ENCODE results near the gene STC2. TPM values are rescaled to one million over a fixed set of nuclear protein-coding genes. Genes with fewer than 3 reads are reported as not detected.
"Not testable (repeated sequence)": the region's sequence is repeated elsewhere in the genome, so short reads cannot be mapped to it uniquely, and the experiment has no call there.

The STC2 gene
- polyA plus RNA-seq, 3 donors: not detected

- H3K4me1 ChIP-seq (ENCODE audit: control insufficient read depth in 1 of 2, insufficient read depth in 2 of 2, low read length in 2 of 2): peaks cover 0 to 6% of the 10 kb centered on the region in 2 donors
- Mint-ChIP-seq H3K4me3 (no peak overlapping the region), H3K36me3 (no peaks in the 10 kb centered on the region), H3K27me3 (ENCODE audit: low read depth in 3 of 3) (peaks cover 63 to 75% (median 64%) of the 10 kb centered on the region in 3 donors), H3K27ac (no peak overlapping the region), H3K4me1 (peaks cover 6% of the 10 kb centered on the region), H3K9me3 (peaks cover 2 to 12% (median 6%) of the 10 kb centered on the region in 7 donors)
- intact Hi-C loops (cut with micrococcal nuclease): no loop called here
- H3K79me2 ChIP-seq (ENCODE audit: insufficient read depth, low read length): no peaks in the 10 kb centered on the region
- 63% methylated on average over 6 of the region's 7 CpGs for WGBS (ENCODE audit: insufficient coverage)
- H2AFZ ChIP-seq (ENCODE audit: insufficient read depth, low read depth, low read length, poor library complexity, severe bottlenecking): no peak overlapping the region
- no peaks in the 10 kb centered on the region for H4K20me1 ChIP-seq (ENCODE audit: insufficient read depth, low read length)
- no peaks in the 10 kb centered on the region for H3K9me3 ChIP-seq (replicated peaks in 1 of 2; ENCODE audit: control insufficient read depth in 1 of 2, insufficient read depth in 1 of 2, low read length in 2 of 2)
- peaks cover 18 to 68% of the 10 kb centered on the region in 2 donors for H3K27me3 ChIP-seq (ENCODE audit: control insufficient read depth in 2 of 2, insufficient read depth in 2 of 2, low read length in 2 of 2)
- DNase-seq: no peak
- no peaks in the 10 kb centered on the region for H3K36me3 ChIP-seq (replicated peaks in 1 of 2; ENCODE audit: control insufficient read depth in 1 of 2, insufficient read depth in 2 of 2, low read length in 2 of 2)
- H3K4me3 ChIP-seq (replicated peaks in 1 of 3; ENCODE audit: low read depth in 2 of 3, low read length in 3 of 3): no peak overlapping the region
- H3K4me2 ChIP-seq (replicated peaks; ENCODE audit: extremely low read depth, low read length, poor library complexity, severe bottlenecking): no peak overlapping the region
- no peak overlapping the region for H3K9ac ChIP-seq (ENCODE audit: insufficient read depth, low read length, poor library complexity, severe bottlenecking)
- no peak overlapping the region for H3K27ac ChIP-seq (ENCODE audit: low read depth in 1 of 2, low read length in 2 of 2)
- no peak for TF ChIP-seq CTCF (IDR thresholded peaks at IDR 0.05)
These were observed 41.1 kb downstream of the STC2 start for GRCh38 chr5:173287086-173287485.

- H3K4me2 ChIP-seq (replicated peaks; ENCODE audit: extremely low read depth, low read length, poor library complexity, severe bottlenecking); H3K36me3 ChIP-seq (replicated peaks in 1 of 2; ENCODE audit: control insufficient read depth in 1 of 2, insufficient read depth in 2 of 2, low read length in 2 of 2); H3K27ac Mint-ChIP-seq; H3K36me3 Mint-ChIP-seq; H3K4me1 Mint-ChIP-seq; H4K20me1 ChIP-seq (ENCODE audit: insufficient read depth, low read length); H2AFZ ChIP-seq (ENCODE audit: insufficient read depth, low read depth, low read length, poor library complexity, severe bottlenecking); H3K27ac ChIP-seq (ENCODE audit: low read depth in 1 of 2, low read length in 2 of 2); H3K4me3 ChIP-seq (replicated peaks in 1 of 3; ENCODE audit: low read depth in 2 of 3, low read length in 3 of 3); intact Hi-C loops (cut with micrococcal nuclease); H3K79me2 ChIP-seq (ENCODE audit: insufficient read depth, low read length); H3K9ac ChIP-seq (ENCODE audit: insufficient read depth, low read length, poor library complexity, severe bottlenecking); H3K9me3 ChIP-seq (replicated peaks in 1 of 2; ENCODE audit: control insufficient read depth in 1 of 2, insufficient read depth in 1 of 2, low read length in 2 of 2); H3K4me1 ChIP-seq (ENCODE audit: control insufficient read depth in 1 of 2, insufficient read depth in 2 of 2, low read length in 2 of 2); DNase-seq: not testable (repeated sequence)
- H3K4me3 Mint-ChIP-seq: peak overlapping the region in 1 of 2 donors; percentile 73
- peaks cover 25 to 64% of the 10 kb centered on the region in 2 donors for H3K27me3 ChIP-seq (ENCODE audit: control insufficient read depth in 2 of 2, insufficient read depth in 2 of 2, low read length in 2 of 2)
- 96% methylated on average over 4 of the region's 4 CpGs for WGBS (ENCODE audit: insufficient coverage)
- peaks cover 2 to 12% (median 7%) of the 10 kb centered on the region in 7 donors for H3K9me3 Mint-ChIP-seq
- H3K27me3 Mint-ChIP-seq (ENCODE audit: low read depth in 3 of 3): peaks cover 54 to 74% (median 57%) of the 10 kb centered on the region in 3 donors
These were observed 43.8 kb downstream of the STC2 start for GRCh38 chr5:173284343-173284958.
